Erythroblast (primary cell): Measurements from ENCODE around the gene PTPRU.

ENCODE experiments used
- GATA1 ChIP-seq: IDR thresholded peaks from 2 replicates; pipeline ENCODE4 v1.6.1; 2011; ENCODE audit warnings: low read depth, mild to moderate bottlenecking, control low read depth, low read length, moderate library complexity
- POLR2A ChIP-seq: IDR thresholded peaks from 2 replicates; pipeline ENCODE4 v1.6.1; 2011; ENCODE audit warnings: mild to moderate bottlenecking, low read length

- TF ChIP-seq POLR2A (no peak), GATA1 (no peak)
Observed at GRCh38 chr1:29372108-29372507, 135.8 kb downstream of the PTPRU start.
